HG03175 (cell line): ENCODE data around the gene PRKCZ.

Source experiments
- ATAC-seq: cut with Tn5 transposase; IDR thresholded peaks from one replicate; pipeline ENCODE4 v1.9.1; 2021; ENCODE audit warnings: mild to moderate bottlenecking, moderate library complexity; ENCODE audit not compliant: unreplicated experiment

PRKCZ gene

GRCh38 chr1:2060072-2060471, 9.9 kb downstream of the PRKCZ start:
- no peak for ATAC-seq

GRCh38 chr1:2060535-2060934, 10.3 kb downstream of the PRKCZ start:
- ATAC-seq: no peak

- no peak for ATAC-seq
Measured at GRCh38 chr1:2061065-2061778, 11.0 kb downstream of the PRKCZ start.

- ATAC-seq: no peak
Measured at GRCh38 chr1:2065699-2066098, 15.5 kb downstream of the PRKCZ start.

GRCh38 chr1:2067393-2067792, 17.2 kb downstream of the PRKCZ start:
- no peak for ATAC-seq

GRCh38 chr1:2067981-2068380, 17.8 kb downstream of the PRKCZ start:
- no peak for ATAC-seq

GRCh38 chr1:2068951-2069350, 18.7 kb downstream of the PRKCZ start:
- ATAC-seq: no peak

GRCh38 chr1:2070016-2070415, 19.8 kb downstream of the PRKCZ start:
- no peak for ATAC-seq

GRCh38 chr1:2070800-2071530, 20.8 kb downstream of the PRKCZ start:
- ATAC-seq: no peak

GRCh38 chr1:2072109-2072806, 22.0 kb downstream of the PRKCZ start:
- ATAC-seq: no peak

GRCh38 chr1:2072891-2073290, 22.7 kb downstream of the PRKCZ start:
- no peak for ATAC-seq

- no peak for ATAC-seq
Measured at GRCh38 chr1:2073382-2074230, 23.4 kb downstream of the PRKCZ start.

- no peak for ATAC-seq
Measured at GRCh38 chr1:2074396-2074795, 24.2 kb downstream of the PRKCZ start.

GRCh38 chr1:2074944-2075740, 24.9 kb downstream of the PRKCZ start:
- no peak for ATAC-seq

GRCh38 chr1:2076826-2077225, 26.6 kb downstream of the PRKCZ start:
- ATAC-seq: no peak

GRCh38 chr1:2078170-2078569, 28.0 kb downstream of the PRKCZ start:
- no peak for ATAC-seq

- no peak for ATAC-seq
Measured at GRCh38 chr1:2079396-2080085, 29.3 kb downstream of the PRKCZ start.

GRCh38 chr1:2080140-2080539, 29.9 kb downstream of the PRKCZ start:
- no peak for ATAC-seq

- ATAC-seq: no peak
Measured at GRCh38 chr1:2080884-2081283, 30.7 kb downstream of the PRKCZ start.
